ENCODE data around the gene CPB2.

CPB2 gene

DNA sequence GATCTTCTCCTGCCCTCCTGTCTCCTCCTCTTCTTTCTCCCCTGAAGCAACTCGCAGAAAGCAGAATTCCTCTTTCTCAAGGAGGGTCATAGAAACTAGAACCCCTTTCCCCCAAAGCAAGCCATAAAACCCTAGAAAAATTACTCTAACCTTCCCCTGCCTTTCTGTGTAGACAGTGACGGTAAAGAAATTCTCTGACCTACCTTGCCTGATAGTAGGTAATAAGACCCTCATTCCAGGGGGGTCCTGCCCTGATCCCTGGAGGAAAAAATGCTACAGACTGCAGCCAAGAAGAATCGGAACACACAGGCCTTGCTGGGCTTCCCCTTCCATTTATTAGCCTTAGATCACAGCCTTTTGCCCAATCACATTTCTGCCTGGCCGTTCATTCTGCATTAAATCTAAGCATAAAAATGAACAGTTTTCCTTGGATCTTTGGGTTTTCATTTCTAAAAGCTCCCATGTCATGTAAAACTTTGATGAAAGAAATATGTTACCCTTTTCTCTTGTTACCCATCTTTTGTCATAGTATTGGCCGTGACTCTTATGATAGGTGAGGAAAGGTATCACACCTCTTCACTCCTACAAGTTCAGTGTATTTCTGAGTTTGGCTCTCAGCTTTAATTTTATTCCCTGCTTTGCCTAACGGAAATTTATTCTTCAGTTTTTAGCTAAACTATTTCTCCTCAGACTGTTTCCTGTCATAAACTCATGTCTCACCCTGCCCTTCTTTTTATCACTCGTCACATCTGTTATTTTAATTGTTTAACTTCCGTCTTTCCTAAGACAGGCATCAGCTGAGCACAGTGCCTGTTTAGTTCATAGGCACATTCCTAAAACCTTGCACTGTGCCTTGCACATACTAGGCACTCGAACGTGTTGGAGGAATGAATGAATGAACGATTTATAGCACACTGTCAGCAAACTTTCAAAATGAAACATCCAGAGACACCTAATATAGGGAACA lies 20.4 kb upstream of the CPB2 start:
- H3K9me3 ChIP-seq (ENCODE audit: control insufficient read depth, low read length), result no peaks in the 10 kb centered on the region

DNA sequence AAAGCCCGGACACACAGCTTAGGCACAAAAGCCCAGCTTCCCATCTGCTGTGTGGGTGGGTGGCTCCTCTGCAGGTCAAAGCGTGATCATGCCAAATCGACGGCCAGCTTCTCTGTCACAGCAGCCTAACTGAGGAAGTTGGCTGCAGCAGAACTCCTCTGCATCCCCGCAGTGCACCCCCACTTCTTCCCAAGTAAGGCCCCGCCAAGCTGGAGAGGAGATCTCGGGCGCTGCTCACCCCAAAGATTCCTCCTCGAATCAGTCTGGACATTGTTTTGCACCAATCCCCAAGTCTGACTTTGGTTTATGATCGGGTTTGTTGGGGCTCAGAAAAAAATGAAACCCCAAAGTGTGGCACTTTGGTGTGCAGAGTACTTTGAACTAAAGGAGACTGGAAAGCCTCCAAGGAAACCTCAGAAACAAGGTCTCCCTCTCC lies 19.7 kb upstream of the CPB2 start:
- H3K9ac ChIP-seq (ENCODE audit: low read length), result no peak overlapping the region
- no peaks in the 10 kb centered on the region for H3K36me3 ChIP-seq (ENCODE audit: control insufficient read depth, insufficient read depth, low read length)
- no peak overlapping the region for H3K4me3 ChIP-seq (ENCODE audit: low read length)
- H3K4me1 ChIP-seq (ENCODE audit: control insufficient read depth, insufficient read depth, low read length), result no peaks in the 10 kb centered on the region
- H3K9me3 ChIP-seq (ENCODE audit: control insufficient read depth, low read length), result no peaks in the 10 kb centered on the region
- no peaks in the 10 kb centered on the region for H3K27me3 ChIP-seq (ENCODE audit: control insufficient read depth, insufficient read depth, low read length)

More for the DNA sequence above, 20.4 kb upstream of the CPB2 start:
- H3K9ac ChIP-seq (ENCODE audit: low read length), result no peak overlapping the region
- H3K4me1 ChIP-seq (ENCODE audit: control insufficient read depth, insufficient read depth, low read length), result no peaks in the 10 kb centered on the region
- H3K4me3 ChIP-seq (ENCODE audit: low read length), result no peak overlapping the region
- H3K36me3 ChIP-seq (ENCODE audit: control insufficient read depth, insufficient read depth, low read length), result no peaks in the 10 kb centered on the region
- no peaks in the 10 kb centered on the region for H3K27me3 ChIP-seq (ENCODE audit: control insufficient read depth, insufficient read depth, low read length)

DNA sequence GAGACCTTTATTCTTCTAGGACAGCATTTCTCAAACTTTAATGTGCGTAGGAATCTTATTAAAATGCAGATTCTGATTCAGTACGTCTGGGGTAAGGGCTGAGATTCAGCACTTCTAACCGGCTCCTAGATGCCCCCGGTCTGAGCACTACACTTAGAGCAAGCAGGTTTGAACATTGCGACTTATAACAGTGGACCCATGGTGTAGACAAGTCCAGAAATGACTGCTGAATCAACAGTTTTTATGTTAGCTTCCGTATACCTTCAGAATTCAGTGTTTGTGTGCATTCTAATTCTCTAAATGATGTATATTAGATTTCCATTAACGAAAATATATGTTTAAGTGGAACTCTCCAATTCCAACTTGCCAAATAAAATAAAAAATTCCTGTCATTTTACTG lies 17.5 kb upstream of the CPB2 start:
- no peaks in the 10 kb centered on the region for H3K36me3 ChIP-seq (ENCODE audit: control insufficient read depth, insufficient read depth, low read length)
- no peak overlapping the region for H3K9ac ChIP-seq (ENCODE audit: low read length)
- H3K4me1 ChIP-seq (ENCODE audit: control insufficient read depth, insufficient read depth, low read length), result no peaks in the 10 kb centered on the region
- no peak overlapping the region for H3K4me3 ChIP-seq (ENCODE audit: low read length)
- H3K27me3 ChIP-seq (ENCODE audit: control insufficient read depth, insufficient read depth, low read length), result no peaks in the 10 kb centered on the region
- no peaks in the 10 kb centered on the region for H3K9me3 ChIP-seq (ENCODE audit: control insufficient read depth, low read length)

DNA sequence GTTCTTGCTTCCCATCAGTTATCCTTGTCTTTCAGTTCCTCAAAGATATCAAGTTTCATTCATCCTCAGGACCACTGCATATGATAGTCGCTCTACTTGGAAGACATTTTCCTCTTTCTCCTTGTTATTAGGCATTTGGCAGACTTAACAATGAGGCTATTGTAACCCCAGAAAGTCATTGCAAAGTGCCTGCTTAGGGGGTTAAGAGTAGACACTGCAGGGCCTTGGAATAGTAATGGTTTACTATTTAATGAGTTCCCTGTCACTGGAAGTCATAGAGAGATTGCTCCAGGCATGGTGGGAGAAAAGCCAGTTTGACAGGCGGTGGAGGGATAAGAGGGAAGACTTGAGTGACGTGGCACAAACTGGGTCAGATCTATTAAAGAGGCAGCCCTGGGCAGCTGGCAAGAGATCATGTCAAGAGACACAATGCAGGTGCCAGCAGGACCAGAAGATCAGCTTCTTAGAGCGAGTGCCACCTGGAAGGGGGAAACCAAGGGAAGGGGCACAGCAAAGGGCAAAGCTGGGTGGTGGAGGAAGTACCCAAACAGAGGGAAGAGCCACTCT lies 16.8 kb upstream of the CPB2 start:
- Histone ChIP-seq H3K36me3 (ENCODE audit: control insufficient read depth, insufficient read depth, low read length) (no peaks in the 10 kb centered on the region), H3K27me3 (ENCODE audit: control insufficient read depth, insufficient read depth, low read length) (no peaks in the 10 kb centered on the region), H3K4me1 (ENCODE audit: control insufficient read depth, insufficient read depth, low read length) (no peaks in the 10 kb centered on the region), H3K9ac (ENCODE audit: low read length) (no peak overlapping the region), H3K9me3 (ENCODE audit: control insufficient read depth, low read length) (no peaks in the 10 kb centered on the region), H3K4me3 (ENCODE audit: low read length) (no peak overlapping the region)

DNA sequence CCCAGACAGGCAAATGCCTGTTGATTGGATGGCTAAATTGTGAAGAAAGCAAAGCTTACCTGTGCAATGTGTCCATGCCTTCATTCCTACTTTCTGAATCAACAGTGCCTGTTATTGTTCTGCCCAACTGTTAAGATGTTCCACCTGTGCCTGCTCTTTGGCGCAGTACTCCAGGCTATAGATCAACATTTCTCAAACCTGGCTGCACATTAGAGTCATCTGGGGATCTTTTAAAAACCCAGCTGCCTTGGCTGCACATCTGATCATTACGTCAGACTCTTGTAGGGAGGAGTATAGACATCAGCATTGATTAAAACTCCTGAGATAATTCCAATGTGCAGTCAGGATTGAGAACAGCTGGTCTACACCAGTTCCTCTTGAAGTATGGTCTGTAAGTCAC lies 16.2 kb upstream of the CPB2 start:
- H3K4me1 ChIP-seq (ENCODE audit: control insufficient read depth, insufficient read depth, low read length), result no peaks in the 10 kb centered on the region
- H3K9ac ChIP-seq (ENCODE audit: low read length), result no peak overlapping the region
- no peak overlapping the region for H3K4me3 ChIP-seq (ENCODE audit: low read length)
- H3K9me3 ChIP-seq (ENCODE audit: control insufficient read depth, low read length), result no peaks in the 10 kb centered on the region
- no peaks in the 10 kb centered on the region for H3K36me3 ChIP-seq (ENCODE audit: control insufficient read depth, insufficient read depth, low read length)
- no peaks in the 10 kb centered on the region for H3K27me3 ChIP-seq (ENCODE audit: control insufficient read depth, insufficient read depth, low read length)

DNA sequence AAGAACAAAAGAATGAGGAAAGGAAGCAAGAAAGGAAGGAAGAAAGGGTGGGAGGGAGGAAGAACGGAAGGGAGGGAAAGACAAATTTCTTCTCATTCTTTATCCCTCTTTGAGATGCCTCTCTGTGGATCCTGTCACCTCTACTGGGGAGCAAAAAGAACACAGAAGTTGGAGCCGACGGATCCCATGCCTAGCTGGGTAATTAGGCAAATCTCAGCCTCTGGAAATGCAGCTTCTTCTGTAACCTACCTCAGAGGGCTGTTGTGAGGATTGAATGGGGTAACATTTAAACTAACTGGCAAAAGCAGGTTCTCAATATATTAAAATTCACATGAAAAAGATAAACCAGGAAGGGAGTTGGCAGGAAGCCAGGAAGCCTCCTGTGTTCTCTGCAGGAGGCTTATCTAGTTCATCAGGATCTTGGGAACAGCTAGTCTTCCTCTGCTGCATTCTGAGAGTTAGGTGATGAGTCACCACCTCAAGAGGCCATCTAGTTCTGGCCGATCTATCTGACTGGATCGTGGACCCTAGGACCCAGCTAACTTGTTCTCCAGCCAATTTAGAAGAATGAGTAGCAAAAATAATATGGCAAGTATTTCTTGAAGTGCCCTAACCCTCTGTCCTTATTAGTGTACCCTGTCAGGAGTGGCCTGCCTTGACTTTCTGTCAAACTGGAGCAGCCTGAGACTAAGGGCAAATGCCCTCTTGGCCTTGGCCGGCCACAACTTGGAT lies 15.2 kb upstream of the CPB2 start:
- no peaks in the 10 kb centered on the region for H3K36me3 ChIP-seq (ENCODE audit: control insufficient read depth, insufficient read depth, low read length)
- no peak overlapping the region for H3K9ac ChIP-seq (ENCODE audit: low read length)

DNA sequence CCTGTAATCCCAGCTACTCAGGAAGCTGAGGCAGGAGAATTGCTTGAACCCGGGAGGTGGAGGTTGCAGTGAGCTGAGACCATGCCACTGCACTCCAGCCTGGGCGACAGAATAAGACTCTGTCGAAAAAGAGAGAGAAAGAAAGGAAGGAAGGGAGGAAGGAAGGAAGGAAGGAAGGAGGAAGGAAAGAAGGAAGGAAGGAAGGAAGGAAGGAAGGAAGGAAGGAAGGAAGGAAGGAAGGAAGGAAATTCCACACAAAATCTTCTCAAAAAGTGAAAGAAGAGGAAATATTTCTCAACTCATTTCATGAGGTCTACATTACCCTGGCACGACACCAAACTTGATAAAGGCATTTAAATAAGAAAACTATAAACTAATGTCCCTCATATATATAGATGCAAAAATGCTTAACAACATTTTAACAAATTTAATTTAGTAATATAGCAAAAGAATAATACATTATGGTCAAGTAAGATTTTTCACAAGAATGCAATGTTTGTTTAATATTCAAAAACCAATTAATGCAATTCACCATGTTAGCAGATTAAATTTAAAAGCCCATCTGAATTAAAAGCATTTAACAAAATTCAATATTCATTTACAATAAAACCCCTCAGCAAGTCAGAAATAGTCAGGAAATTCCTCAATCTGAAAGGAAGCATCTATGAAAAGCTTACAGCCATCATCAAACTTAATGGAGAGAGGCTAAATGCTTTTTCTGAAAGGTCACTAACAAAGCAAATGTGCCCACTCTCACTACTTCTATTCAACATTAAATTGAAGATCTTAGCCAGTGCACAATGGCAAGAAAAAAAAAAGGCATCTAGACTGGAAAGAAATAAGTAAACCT lies 12.0 kb upstream of the CPB2 start:
- no peaks in the 10 kb centered on the region for H3K4me1 ChIP-seq (ENCODE audit: control insufficient read depth, insufficient read depth, low read length)
- no peak overlapping the region for H3K9ac ChIP-seq (ENCODE audit: low read length)
- H3K9me3 ChIP-seq (ENCODE audit: control insufficient read depth, low read length), result no peaks in the 10 kb centered on the region
- H3K4me3 ChIP-seq (ENCODE audit: low read length), result no peak overlapping the region
- no peaks in the 10 kb centered on the region for H3K27me3 ChIP-seq (ENCODE audit: control insufficient read depth, insufficient read depth, low read length)
- H3K36me3 ChIP-seq (ENCODE audit: control insufficient read depth, insufficient read depth, low read length), result no peaks in the 10 kb centered on the region

More for the DNA sequence above, 15.2 kb upstream of the CPB2 start:
- H3K9me3 ChIP-seq (ENCODE audit: control insufficient read depth, low read length), result no peaks in the 10 kb centered on the region
- no peak overlapping the region for H3K4me3 ChIP-seq (ENCODE audit: low read length)
- H3K4me1 ChIP-seq (ENCODE audit: control insufficient read depth, insufficient read depth, low read length), result no peaks in the 10 kb centered on the region
- H3K27me3 ChIP-seq (ENCODE audit: control insufficient read depth, insufficient read depth, low read length), result no peaks in the 10 kb centered on the region

DNA sequence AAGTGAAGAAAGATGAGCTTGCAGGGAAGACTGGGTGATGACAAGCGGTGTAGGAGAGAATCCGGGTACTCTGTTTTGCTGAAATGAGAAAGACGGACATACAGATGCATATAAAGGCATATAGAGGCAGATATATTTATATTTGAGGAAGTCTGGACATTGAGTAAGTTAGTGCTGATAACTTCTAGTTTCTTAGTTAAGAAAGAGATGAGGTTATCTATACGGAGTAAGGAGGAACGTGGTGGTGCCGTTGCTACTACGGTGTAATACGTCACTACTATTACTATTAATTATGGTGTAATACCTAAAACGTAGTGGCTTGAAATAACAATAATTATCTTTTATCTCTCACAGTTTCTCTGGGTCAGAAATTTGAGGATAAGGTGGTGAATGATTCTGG lies 9.8 kb upstream of the CPB2 start:
- no peak overlapping the region for H3K9ac ChIP-seq (ENCODE audit: low read length)
- H3K9me3 ChIP-seq (ENCODE audit: control insufficient read depth, low read length), result no peaks in the 10 kb centered on the region
- no peaks in the 10 kb centered on the region for H3K27me3 ChIP-seq (ENCODE audit: control insufficient read depth, insufficient read depth, low read length)
- no peaks in the 10 kb centered on the region for H3K36me3 ChIP-seq (ENCODE audit: control insufficient read depth, insufficient read depth, low read length)
- no peak overlapping the region for H3K4me3 ChIP-seq (ENCODE audit: low read length)
- no peaks in the 10 kb centered on the region for H3K4me1 ChIP-seq (ENCODE audit: control insufficient read depth, insufficient read depth, low read length)

DNA sequence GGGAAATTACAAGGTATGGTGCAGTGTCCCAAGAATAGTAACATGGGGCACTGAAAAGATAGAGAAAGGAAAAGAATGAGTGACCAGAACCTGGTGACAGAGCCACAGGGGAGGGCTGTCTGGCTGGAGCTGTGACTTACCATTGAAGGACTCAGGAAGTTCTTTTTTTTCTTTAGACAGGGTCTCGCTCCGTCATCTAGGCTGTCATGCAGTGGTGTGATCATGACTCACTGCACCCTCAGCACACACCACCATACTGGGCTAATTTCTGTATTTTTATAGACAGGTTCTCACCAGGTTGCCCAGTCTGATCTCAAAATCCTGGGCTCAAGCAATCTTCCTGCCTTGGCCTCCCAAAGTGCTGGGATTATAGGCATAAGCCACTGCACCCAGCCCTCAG lies 8.8 kb upstream of the CPB2 start:
- Histone ChIP-seq H3K4me1 (ENCODE audit: control insufficient read depth, insufficient read depth, low read length) (no peaks in the 10 kb centered on the region), H3K9me3 (ENCODE audit: control insufficient read depth, low read length) (no peaks in the 10 kb centered on the region), H3K27me3 (ENCODE audit: control insufficient read depth, insufficient read depth, low read length) (no peaks in the 10 kb centered on the region), H3K9ac (ENCODE audit: low read length) (no peak overlapping the region), H3K36me3 (ENCODE audit: control insufficient read depth, insufficient read depth, low read length) (no peaks in the 10 kb centered on the region), H3K4me3 (ENCODE audit: low read length) (no peak overlapping the region)

DNA sequence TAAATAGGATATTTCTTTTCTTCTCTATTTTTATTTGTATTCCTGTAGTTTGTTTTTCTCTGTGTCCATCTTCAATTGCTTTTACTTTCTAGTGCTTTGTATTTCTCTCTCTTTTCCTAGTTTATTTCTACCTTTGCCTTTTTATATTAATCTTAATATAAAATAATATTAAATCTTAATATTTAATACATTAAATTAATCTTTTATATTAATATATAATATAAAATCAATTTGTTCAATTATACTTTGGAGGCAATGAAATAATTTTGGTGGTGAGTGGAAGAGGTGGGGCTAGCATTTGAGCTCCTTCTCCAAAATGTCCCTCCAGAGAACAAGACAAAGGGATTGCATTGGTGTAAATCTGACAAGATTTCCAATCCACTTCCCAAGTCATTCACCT lies 6.3 kb upstream of the CPB2 start:
- Histone ChIP-seq H3K9me3 (ENCODE audit: control insufficient read depth, low read length) (no peaks in the 10 kb centered on the region), H3K27me3 (ENCODE audit: control insufficient read depth, insufficient read depth, low read length) (no peaks in the 10 kb centered on the region), H3K36me3 (ENCODE audit: control insufficient read depth, insufficient read depth, low read length) (no peaks in the 10 kb centered on the region), H3K9ac (ENCODE audit: low read length) (no peak overlapping the region), H3K4me1 (ENCODE audit: control insufficient read depth, insufficient read depth, low read length) (no peaks in the 10 kb centered on the region), H3K4me3 (ENCODE audit: low read length) (no peak overlapping the region)

DNA sequence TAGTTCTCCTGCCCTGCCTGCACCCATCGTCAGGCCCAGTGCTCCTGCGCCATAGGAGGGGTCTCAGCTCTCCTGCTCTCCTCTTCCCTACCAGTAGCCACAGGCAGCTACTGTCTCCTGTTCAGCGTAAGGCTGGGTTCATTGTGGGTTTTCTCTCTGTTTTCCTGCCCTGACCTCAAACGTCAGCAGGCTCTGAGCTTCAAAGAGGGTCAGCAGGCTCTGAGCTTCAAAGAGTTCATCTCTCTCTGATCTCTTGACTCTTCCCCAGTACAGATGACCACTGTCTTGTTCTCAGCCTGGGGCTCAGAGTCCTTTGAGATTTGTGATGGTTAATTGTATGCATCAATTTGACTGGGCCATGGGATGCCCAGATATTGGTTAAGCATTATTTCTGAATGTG lies 4.6 kb upstream of the CPB2 start:
- Histone ChIP-seq H3K4me1 (ENCODE audit: control insufficient read depth, insufficient read depth, low read length) (no peaks in the 10 kb centered on the region), H3K27me3 (ENCODE audit: control insufficient read depth, insufficient read depth, low read length) (no peaks in the 10 kb centered on the region), H3K36me3 (ENCODE audit: control insufficient read depth, insufficient read depth, low read length) (no peaks in the 10 kb centered on the region), H3K9me3 (ENCODE audit: control insufficient read depth, low read length) (no peaks in the 10 kb centered on the region), H3K4me3 (ENCODE audit: low read length) (no peak overlapping the region), H3K9ac (ENCODE audit: low read length) (no peak overlapping the region)

Measured in mucosa of stomach (tissue), 1 donor.